Activated CD4-positive, alpha-beta memory T cell treated with anti-CD3 and anti-CD28 coated beads for 36 hours (primary cell): ENCODE measurements around the gene HDGFL1. TPM values are rescaled to one million over a fixed set of nuclear protein-coding genes. Genes with fewer than 3 reads are reported as not detected.

ENCODE experiments used
- CTCF ChIA-PET: fragments of 350-600 bp; sonication (Branson Sonifier 250); formaldehyde crosslinking; loops from one replicate; lab custom pipeline; 2021; ENCODE audit warnings: antibody characterized with exemption, inconsistent platforms; lab: Charles Lee
- POLR2A ChIA-PET: fragments of 350-600 bp; sonication (Branson Sonifier 250); formaldehyde crosslinking; loops from one replicate; lab custom pipeline; 2021; ENCODE audit warnings: antibody characterized with exemption; lab: Charles Lee
- DNase-seq: peaks from one replicate; pipeline ENCODE4 v3.0.0-alpha.2; 2020
- H3K27ac Mint-ChIP-seq: one replicate; pipeline ENCODE4 v1.8.0; 2021; ENCODE audit warnings: mixed read lengths
- H3K27me3 Mint-ChIP-seq: one replicate; pipeline ENCODE4 v1.8.0; 2021; ENCODE audit warnings: mixed read lengths
- H3K36me3 Mint-ChIP-seq: one replicate; pipeline ENCODE4 v1.8.0; 2021; ENCODE audit warnings: mixed read lengths
- H3K4me1 Mint-ChIP-seq: one replicate; pipeline ENCODE4 v1.8.0; 2021; ENCODE audit warnings: low read depth, mixed read lengths
- H3K4me3 Mint-ChIP-seq: one replicate; pipeline ENCODE4 v1.8.0; 2021; ENCODE audit warnings: mild to moderate bottlenecking, mixed read lengths
- H3K9me3 Mint-ChIP-seq: one replicate; pipeline ENCODE4 v1.8.0; 2021; ENCODE audit warnings: mixed read lengths
- intact Hi-C: fragments of 100-400 bp; cut with micrococcal nuclease; formaldehyde crosslinking; loops from one replicate; pipeline ENCODE4 v1.15.1; 2023
- total RNA-seq, 2 experiments: library from RNA; stranded (reverse); gene quantifications; one replicate each; pipeline ENCODE4 v1.2.3, GENCODE V29; 2021

Gene HDGFL1
- total RNA-seq, 2 experiments from 2014 or later, result not detected

DNA sequence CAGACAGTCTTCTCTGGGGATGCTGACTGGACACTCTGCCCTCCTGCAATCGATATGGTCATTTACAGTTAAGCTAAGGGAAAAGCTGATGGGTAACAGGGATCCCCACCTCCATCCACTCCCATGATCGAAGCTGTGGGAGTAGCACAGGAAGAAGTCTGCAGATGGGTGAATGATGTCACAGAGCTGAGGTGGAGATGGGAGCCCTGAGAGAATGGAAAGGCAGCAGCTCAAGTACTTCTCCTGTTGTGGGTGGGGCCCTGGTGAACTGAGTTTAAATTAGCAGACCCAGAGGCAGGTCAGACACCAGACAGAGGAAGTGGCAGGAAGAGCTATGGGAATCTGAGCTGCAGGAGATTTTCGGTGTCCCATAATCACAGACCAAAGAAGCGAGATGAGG is 29.0 kb downstream of the HDGFL1 start:
- CTCF ChIA-PET, result no interaction called here
- DNase-seq, result no peak
- POLR2A ChIA-PET, result no interaction called here
- Mint-ChIP-seq H3K36me3 (no peaks in the 10 kb centered on the region), H3K27ac (no peak overlapping the region), H3K27me3 (no peaks in the 10 kb centered on the region), H3K4me1 (no peaks in the 10 kb centered on the region), H3K9me3 (peaks cover 4% of the 10 kb centered on the region), H3K4me3 (no peak overlapping the region)
- intact Hi-C loops, result no loop called here

DNA sequence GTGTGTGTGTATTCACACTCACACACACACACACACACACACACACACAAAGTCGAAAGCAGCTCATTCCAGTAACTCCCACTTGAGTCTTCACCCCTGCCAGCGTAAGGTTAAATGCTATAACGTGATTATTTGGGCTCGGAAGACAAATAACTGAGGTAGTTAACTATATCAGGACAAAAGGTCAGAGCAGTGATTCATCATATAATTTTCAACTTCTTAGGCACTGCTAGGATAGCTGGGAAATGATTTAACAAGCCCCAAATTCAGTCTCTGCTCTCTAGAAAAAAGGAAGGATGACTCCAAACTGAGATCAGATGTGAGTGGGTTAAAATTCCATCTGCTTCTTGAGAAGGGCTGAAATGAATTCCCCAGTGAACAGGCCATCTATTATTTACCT is 30.7 kb downstream of the HDGFL1 start:
- Mint-ChIP-seq H3K4me1 (no peaks in the 10 kb centered on the region), H3K27me3 (no peaks in the 10 kb centered on the region), H3K9me3 (peaks cover 4% of the 10 kb centered on the region), H3K36me3 (no peaks in the 10 kb centered on the region), H3K27ac (no peak overlapping the region), H3K4me3 (no peak overlapping the region)
- ChIA-PET CTCF (no interaction called here), POLR2A (no interaction called here)
- intact Hi-C loops, result no loop called here
- no peak for DNase-seq

DNA sequence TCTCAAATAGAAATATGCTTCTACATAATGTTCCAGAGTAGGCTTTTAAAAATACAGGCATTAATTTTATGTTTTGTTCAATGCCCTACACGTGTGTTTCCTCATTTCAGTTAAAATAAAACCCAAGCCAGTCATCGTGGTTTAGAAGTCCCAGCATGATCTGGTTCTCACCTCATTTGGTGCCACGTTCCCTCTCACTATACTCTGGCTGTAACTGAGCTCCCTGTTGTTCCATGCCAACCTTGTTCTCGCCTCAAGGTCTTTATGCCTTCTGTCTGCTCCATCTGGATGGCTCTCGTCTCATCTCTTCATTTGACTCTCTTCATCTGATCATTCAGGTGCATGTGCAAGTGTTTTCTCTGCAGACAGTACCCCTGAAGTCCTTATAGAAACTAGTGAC is 32.6 kb downstream of the HDGFL1 start:
- H3K27me3 Mint-ChIP-seq, result no peaks in the 10 kb centered on the region
- ChIA-PET POLR2A (no interaction called here), CTCF (no interaction called here)
- no peak overlapping the region for H3K4me3 Mint-ChIP-seq
- peaks cover 4% of the 10 kb centered on the region for H3K9me3 Mint-ChIP-seq
- DNase-seq, result no peak
- H3K27ac Mint-ChIP-seq, result no peak overlapping the region
- no peaks in the 10 kb centered on the region for H3K36me3 Mint-ChIP-seq
- no peaks in the 10 kb centered on the region for H3K4me1 Mint-ChIP-seq
- intact Hi-C loops, result no loop called here

DNA sequence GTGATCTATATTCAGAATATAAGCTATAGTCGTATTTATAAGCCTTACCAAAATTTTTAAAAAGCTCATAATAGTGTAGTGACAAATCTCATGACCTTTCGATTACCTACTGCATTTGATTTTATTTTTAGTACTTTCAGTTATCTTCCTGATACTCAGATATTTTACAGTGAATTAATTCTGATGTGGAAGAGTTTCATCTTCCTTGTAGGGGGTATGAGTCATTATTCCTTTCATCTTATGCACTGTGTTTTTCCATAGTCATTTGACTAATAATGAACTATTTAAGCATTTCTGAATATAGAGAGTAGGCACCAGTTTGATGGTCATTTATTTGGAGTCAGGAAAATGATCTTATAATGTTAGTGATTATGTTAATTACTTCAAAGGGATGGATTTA is 36.4 kb downstream of the HDGFL1 start:
- ChIA-PET POLR2A (no interaction called here), CTCF (no interaction called here)
- intact Hi-C loops, result no loop called here
- Mint-ChIP-seq H3K36me3 (no peaks in the 10 kb centered on the region), H3K9me3 (peaks cover 4% of the 10 kb centered on the region), H3K4me1 (no peaks in the 10 kb centered on the region), H3K4me3 (no peak overlapping the region), H3K27ac (no peak overlapping the region), H3K27me3 (no peaks in the 10 kb centered on the region)
- no peak for DNase-seq

DNA sequence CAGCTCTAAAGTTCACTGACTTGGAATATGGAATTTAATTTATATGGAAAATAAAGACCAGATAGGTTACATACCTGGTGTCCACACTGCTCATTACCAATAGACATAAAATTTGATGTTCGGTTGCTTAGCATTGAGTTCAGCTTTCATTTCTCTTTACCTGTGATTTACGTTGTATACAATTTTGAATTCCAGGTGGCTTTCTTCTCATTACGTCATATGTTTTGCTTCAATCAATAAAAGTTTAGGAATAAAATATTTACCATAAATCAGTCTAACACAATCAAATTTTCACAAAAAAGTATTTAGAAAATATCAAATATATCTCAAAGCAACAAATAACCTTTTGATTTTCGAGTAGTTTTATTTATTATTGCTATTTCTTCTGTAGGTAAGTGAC is 40.8 kb downstream of the HDGFL1 start:
- H3K27ac Mint-ChIP-seq, result no peak overlapping the region
- no peak for DNase-seq
- H3K4me3 Mint-ChIP-seq, result no peak overlapping the region
- no peaks in the 10 kb centered on the region for H3K4me1 Mint-ChIP-seq
- no peaks in the 10 kb centered on the region for H3K9me3 Mint-ChIP-seq
- H3K27me3 Mint-ChIP-seq, result no peaks in the 10 kb centered on the region
- CTCF ChIA-PET, result no interaction called here
- intact Hi-C loops, result no loop called here
- H3K36me3 Mint-ChIP-seq, result no peaks in the 10 kb centered on the region
- POLR2A ChIA-PET, result no interaction called here

DNA sequence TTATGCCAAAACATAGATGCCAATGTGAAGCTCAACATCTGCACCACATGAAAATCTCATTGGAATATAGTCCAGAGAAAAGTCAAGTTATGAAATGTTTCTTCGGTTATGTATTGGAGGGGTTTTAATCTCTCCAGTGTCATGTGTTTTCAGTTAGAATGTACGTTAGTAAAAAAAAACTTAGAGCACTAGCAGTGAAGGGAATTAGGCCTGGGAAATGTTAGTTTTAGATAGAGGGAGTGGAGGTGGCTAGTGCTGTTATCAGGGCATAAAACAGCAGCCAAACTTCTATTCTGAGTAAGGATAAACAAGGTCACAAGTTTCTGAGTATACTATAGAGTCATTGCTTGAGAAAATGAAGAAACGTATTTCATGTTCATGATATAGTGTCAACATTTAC is 42.9 kb downstream of the HDGFL1 start:
- no peaks in the 10 kb centered on the region for H3K4me1 Mint-ChIP-seq
- no peak for DNase-seq
- intact Hi-C loops, result no loop called here
- no peaks in the 10 kb centered on the region for H3K27me3 Mint-ChIP-seq
- ChIA-PET CTCF (no interaction called here), POLR2A (no interaction called here)
- no peaks in the 10 kb centered on the region for H3K36me3 Mint-ChIP-seq
- no peak overlapping the region for H3K4me3 Mint-ChIP-seq
- no peak overlapping the region for H3K27ac Mint-ChIP-seq
- H3K9me3 Mint-ChIP-seq, result no peaks in the 10 kb centered on the region

DNA sequence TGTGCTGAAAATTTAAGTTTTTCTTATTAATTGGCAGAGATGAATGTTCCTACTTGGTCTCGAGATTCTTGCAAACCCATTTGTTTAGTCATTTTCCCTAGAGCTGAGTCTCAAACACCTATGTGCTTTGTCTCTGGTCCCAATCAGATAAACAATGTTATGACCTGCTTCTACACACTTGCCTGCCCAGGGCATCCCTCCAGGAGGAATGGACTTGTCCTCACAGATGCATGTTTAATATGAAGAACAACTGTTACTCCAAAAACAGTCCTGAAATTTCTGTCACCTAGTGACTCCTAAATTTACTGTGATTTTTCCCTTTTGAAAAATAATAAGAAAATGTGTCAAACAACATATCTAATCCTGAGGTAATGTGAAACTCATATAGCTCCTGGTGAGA is 43.7 kb downstream of the HDGFL1 start:
- intact Hi-C loops, result no loop called here
- Mint-ChIP-seq H3K9me3 (no peaks in the 10 kb centered on the region), H3K4me1 (no peaks in the 10 kb centered on the region), H3K27ac (no peak overlapping the region), H3K36me3 (no peaks in the 10 kb centered on the region), H3K27me3 (no peaks in the 10 kb centered on the region), H3K4me3 (no peak overlapping the region)
- ChIA-PET POLR2A (no interaction called here), CTCF (no interaction called here)
- no peak for DNase-seq

DNA sequence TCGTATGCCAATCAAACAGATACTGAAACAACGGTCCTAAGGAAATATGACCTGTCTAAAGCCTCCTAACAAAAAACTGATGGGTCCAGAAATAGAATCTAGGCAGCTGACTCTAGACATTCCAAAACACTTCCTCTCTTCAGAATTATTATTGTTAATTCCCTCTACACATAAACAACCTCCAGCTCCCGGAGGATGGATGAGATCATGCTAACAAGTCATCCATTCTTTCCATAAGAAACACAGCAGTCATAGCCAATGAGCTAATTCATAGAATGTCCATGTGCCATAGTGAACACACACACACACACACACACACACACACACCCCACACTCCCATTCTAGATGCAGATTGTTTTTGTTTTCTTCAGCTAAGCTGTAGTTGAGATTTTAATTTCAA is 44.3 kb downstream of the HDGFL1 start:
- no peaks in the 10 kb centered on the region for H3K4me1 Mint-ChIP-seq
- no peaks in the 10 kb centered on the region for H3K36me3 Mint-ChIP-seq
- no peak overlapping the region for H3K4me3 Mint-ChIP-seq
- no peak overlapping the region for H3K27ac Mint-ChIP-seq
- ChIA-PET CTCF (no interaction called here), POLR2A (no interaction called here)
- H3K27me3 Mint-ChIP-seq, result no peaks in the 10 kb centered on the region
- DNase-seq, result no peak
- intact Hi-C loops, result no loop called here
- H3K9me3 Mint-ChIP-seq, result no peaks in the 10 kb centered on the region

DNA sequence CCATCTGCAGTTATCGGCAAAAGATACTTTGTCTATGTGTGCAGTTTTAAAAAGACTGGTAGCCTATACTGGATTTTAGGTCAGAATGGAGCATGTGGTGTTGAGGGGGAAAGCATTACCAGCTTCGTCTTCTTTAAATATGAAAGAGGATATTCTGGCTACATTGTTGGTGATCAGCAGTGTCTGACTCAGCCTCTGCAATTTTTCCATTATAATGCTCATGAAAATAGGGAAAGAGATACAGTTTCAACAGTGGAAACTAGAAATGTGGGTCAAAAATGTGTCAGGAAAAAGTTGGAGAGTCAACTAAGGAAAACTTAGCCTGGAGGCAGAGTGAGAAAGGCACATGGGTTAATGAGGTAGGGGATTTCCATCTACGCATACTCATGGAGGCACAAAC is 45.2 kb downstream of the HDGFL1 start:
- ChIA-PET POLR2A (no interaction called here), CTCF (no interaction called here)
- Mint-ChIP-seq H3K36me3 (no peaks in the 10 kb centered on the region), H3K9me3 (no peaks in the 10 kb centered on the region), H3K4me3 (no peak overlapping the region), H3K4me1 (no peaks in the 10 kb centered on the region), H3K27ac (no peak overlapping the region), H3K27me3 (no peaks in the 10 kb centered on the region)
- no peak for DNase-seq
- intact Hi-C loops, result no loop called here

DNA sequence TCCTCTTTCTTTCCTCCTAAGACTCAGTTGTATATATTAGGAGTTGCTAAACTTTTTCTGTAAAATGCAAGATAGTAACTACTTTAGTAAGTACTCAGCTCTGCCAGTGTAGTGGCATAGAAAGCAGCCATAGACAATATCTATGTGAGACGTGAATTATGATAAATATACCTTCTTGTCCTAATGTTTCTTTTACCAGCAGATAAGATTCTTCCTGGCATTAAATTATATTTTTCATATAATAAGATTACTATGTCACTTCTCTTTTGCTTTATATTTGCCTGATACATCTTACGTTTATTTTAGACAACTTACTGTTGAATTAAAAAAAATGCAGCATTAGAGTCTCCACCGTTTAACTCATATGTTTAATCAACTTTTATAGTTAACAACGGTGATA is 51.7 kb downstream of the HDGFL1 start:
- DNase-seq, result no peak
- Mint-ChIP-seq H3K4me1 (no peaks in the 10 kb centered on the region), H3K27me3 (no peaks in the 10 kb centered on the region), H3K4me3 (no peak overlapping the region), H3K36me3 (no peaks in the 10 kb centered on the region), H3K9me3 (no peaks in the 10 kb centered on the region), H3K27ac (no peak overlapping the region)
- intact Hi-C loops, result no loop called here
- CTCF ChIA-PET, result no interaction called here
- POLR2A ChIA-PET, result no interaction called here
